M059J (cell line): Measurements from ENCODE around the gene DGCR6L. TPM values are rescaled to one million over a fixed set of nuclear protein-coding genes. Genes with fewer than 3 reads are reported as not detected.

Experiments
- total RNA-seq: library from RNA; depleted of rRNA; stranded (reverse); fragments of >200 nt; shearing (Covaris generic); gene quantifications from 2 replicates; pipeline ENCODE4 v1.2.3, GENCODE V29; 2014; rRNA removed

DGCR6L gene
- total RNA-seq, 1 experiment from 2014 or later, result 52.1 TPM

Other genes with a start within 250 kb of the DGCR6L start
- 13.5 and 18.2 TPM in 2 replicates for gene DGCR8, start 239.8 kb downstream of the DGCR6L start, total RNA-seq
- gene RANBP1, start 204.0 kb downstream of the DGCR6L start, total RNA-seq, result 828 and 1,137 TPM in 2 replicates
- 17.9 and 21.0 TPM in 2 replicates for gene TRMT2A, start 202.8 kb downstream of the DGCR6L start, total RNA-seq
- 3.0 and 12.1 TPM in 2 replicates for gene ZDHHC8, start 188.3 kb downstream of the DGCR6L start, total RNA-seq
- 0.69 TPM in 1 of 2 replicates, not detected in the other for gene CCDC188, start 169.0 kb downstream of the DGCR6L start, total RNA-seq
- 1.7 and 2.4 TPM in 2 replicates for gene RTN4R, start 51.7 kb downstream of the DGCR6L start, total RNA-seq
- 4.6 and 8.3 TPM in 2 replicates for gene ZNF74, start 74.1 kb upstream of the DGCR6L start, total RNA-seq
- 10.3 and 24.3 TPM in 2 replicates for gene SCARF2, start 117.8 kb upstream of the DGCR6L start, total RNA-seq
- gene KLHL22, start 175.7 kb upstream of the DGCR6L start, total RNA-seq, result 17.5 and 21.2 TPM in 2 replicates
- 22.3 and 27.9 TPM in 2 replicates for gene MED15, start 187.6 kb upstream of the DGCR6L start, total RNA-seq